Ishikawa (cell line): Measurements from ENCODE around the gene SUFU.

Experiments used
- CEBPB ChIP-seq: IDR thresholded peaks from 2 replicates; pipeline ENCODE4 v1.6.1; 2012
- CREB1 ChIP-seq: IDR thresholded peaks from 2 replicates; pipeline ENCODE4 v1.6.1; 2012; ENCODE audit warnings: low read depth
- EGR1 ChIP-seq: IDR thresholded peaks from 2 replicates; pipeline ENCODE4 v1.6.1; 2012
- EP300 ChIP-seq: IDR thresholded peaks from 2 replicates; pipeline ENCODE4 v1.6.1; 2012; ENCODE audit warnings: borderline replicate concordance
- FOXM1 ChIP-seq: IDR thresholded peaks from 2 replicates; pipeline ENCODE4 v1.6.1; 2012; ENCODE audit warnings: low read depth, borderline replicate concordance
- MAX ChIP-seq: IDR thresholded peaks from 2 replicates; pipeline ENCODE4 v1.6.1; 2012
- NFIC ChIP-seq: IDR thresholded peaks from 2 replicates; pipeline ENCODE4 v1.6.1; 2012
- RAD21 ChIP-seq: IDR thresholded peaks from 2 replicates; pipeline ENCODE4 v1.6.1; 2012; ENCODE audit warnings: low read depth
- REST ChIP-seq: IDR thresholded peaks from 2 replicates; pipeline ENCODE4 v1.6.1; 2012; ENCODE audit warnings: low read depth, mild to moderate bottlenecking
- TAF1 ChIP-seq: IDR thresholded peaks from 2 replicates; pipeline ENCODE4 v1.6.1; 2012; ENCODE audit warnings: low read depth, mild to moderate bottlenecking
- TCF12 ChIP-seq: IDR thresholded peaks from 2 replicates; pipeline ENCODE4 v1.6.1; 2012; ENCODE audit warnings: low read depth
- TEAD4 ChIP-seq: IDR thresholded peaks from 2 replicates; pipeline ENCODE4 v1.6.1; 2012
- USF1 ChIP-seq: IDR thresholded peaks from 2 replicates; pipeline ENCODE4 v1.6.1; 2012
- YY1 ChIP-seq: IDR thresholded peaks from 2 replicates; pipeline ENCODE4 v1.6.1; 2012; ENCODE audit warnings: low read depth
- ZBTB7A ChIP-seq: IDR thresholded peaks from 2 replicates; pipeline ENCODE4 v1.6.1; 2012; ENCODE audit warnings: low read depth

SUFU gene

GRCh38 chr10:102553771-102554170, 50.0 kb downstream of the SUFU start:
- TF ChIP-seq ZBTB7A: no peak

GRCh38 chr10:102554531-102554930, 50.8 kb downstream of the SUFU start:
- TF ChIP-seq TEAD4: no peak
- TF ChIP-seq TCF12: no peak
- TF ChIP-seq MAX: no peak
- no peak for TF ChIP-seq RAD21
- TF ChIP-seq NFIC: no peak
- no peak for TF ChIP-seq CEBPB
- TF ChIP-seq EP300: no peak
- TF ChIP-seq CREB1: no peak
- no peak for TF ChIP-seq EGR1
- no peak for TF ChIP-seq ZBTB7A
- no peak for TF ChIP-seq FOXM1
- no peak for TF ChIP-seq REST
- no peak for TF ChIP-seq USF1
- TF ChIP-seq TAF1: no peak

GRCh38 chr10:102555781-102556328, 52.1 kb downstream of the SUFU start:
- no peak for TF ChIP-seq USF1
- TF ChIP-seq YY1: no peak
- TF ChIP-seq REST: no peak
- no peak for TF ChIP-seq TAF1
- TF ChIP-seq NFIC: no peak

- TF ChIP-seq USF1: no peak
- TF ChIP-seq CREB1: no peak
- TF ChIP-seq EGR1: no peak
- TF ChIP-seq MAX: no peak
- TF ChIP-seq NFIC: no peak
- TF ChIP-seq TCF12: no peak
- no peak for TF ChIP-seq TAF1
- no peak for TF ChIP-seq REST
- TF ChIP-seq CEBPB: no peak
- no peak for TF ChIP-seq FOXM1
These were observed 53.8 kb downstream of the SUFU start for GRCh38 chr10:102557569-102557968.

- no peak for TF ChIP-seq FOXM1
These were observed 56.0 kb downstream of the SUFU start for GRCh38 chr10:102559764-102560163.
